NCI-H345 (cell line): ENCODE data around the gene TRAPPC10.

ENCODE experiments used
- DNase-seq: peaks from one replicate; lab custom pipeline; 2025; lab: John Stamatoyannopoulos, UW

Gene TRAPPC10

GRCh38 chr21:43981871-43982210 is 30.3 kb upstream of the TRAPPC10 start:
- no peak for DNase-seq

- no peak for DNase-seq
These were observed 29.5 kb upstream of the TRAPPC10 start for GRCh38 chr21:43982489-43983078.

DNA sequence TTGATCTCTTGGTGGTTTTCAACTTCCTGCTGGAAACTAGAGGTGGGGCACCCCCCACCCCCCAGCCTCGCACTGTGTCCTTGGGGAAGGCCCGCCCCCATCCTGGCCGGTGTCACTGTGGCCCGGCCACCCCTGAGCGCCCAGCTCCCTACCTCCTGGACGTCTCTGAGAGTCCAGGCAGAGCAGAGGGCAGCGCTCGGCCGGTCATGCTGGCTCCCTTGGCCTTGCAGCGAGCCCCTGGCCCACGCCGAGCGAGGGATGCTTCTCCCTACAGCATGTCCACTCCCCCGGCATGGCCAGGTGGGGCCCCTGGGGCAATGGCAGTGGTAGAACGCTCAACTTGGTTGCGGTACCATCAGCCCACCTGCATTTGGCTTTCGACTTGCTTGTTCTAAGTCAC is 28.7 kb upstream of the TRAPPC10 start:
- DNase-seq = no peak

- no peak for DNase-seq
These were observed 28.2 kb upstream of the TRAPPC10 start for GRCh38 chr21:43983860-43984420.

DNA sequence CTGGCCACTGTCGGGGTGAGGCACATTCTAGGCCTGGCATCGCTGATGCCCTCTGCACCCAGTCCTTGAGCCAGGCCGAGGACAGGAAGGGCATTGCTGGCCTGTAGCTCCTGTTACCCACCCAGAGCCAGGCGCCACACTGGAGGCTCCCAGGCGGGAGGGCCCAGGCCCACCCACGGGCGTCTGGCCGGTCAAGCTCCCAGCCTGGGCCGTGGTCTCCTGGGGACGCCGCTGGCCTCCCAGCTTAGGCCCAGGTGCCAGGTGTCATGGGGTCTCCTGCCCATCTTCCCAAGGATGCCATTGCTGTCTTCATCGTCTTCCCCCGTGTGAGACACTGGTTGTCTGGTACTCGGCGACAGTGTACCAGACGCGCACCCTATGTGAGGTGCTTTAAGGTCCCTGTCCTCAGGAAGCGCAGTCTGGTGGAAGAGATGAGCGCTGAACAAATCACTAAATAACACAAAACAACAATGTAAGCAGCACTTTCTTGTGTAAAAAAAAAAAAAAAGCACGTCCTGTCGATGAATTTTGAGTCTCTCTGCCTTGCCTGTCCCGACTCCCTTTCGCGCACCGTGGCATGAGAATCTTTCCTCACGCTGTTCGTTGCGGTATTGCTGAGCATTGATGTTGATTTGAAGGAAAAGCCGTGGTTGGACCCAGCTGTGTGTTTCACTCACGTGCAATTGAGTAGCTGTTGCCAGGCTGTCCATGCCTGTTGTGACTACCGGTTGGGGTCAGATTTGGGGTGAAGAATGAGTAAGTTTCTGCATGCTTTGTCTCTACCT is 27.0 kb upstream of the TRAPPC10 start:
- no peak for DNase-seq

- DNase-seq = no peak
These were observed 26.3 kb upstream of the TRAPPC10 start for GRCh38 chr21:43985690-43986251.

DNA sequence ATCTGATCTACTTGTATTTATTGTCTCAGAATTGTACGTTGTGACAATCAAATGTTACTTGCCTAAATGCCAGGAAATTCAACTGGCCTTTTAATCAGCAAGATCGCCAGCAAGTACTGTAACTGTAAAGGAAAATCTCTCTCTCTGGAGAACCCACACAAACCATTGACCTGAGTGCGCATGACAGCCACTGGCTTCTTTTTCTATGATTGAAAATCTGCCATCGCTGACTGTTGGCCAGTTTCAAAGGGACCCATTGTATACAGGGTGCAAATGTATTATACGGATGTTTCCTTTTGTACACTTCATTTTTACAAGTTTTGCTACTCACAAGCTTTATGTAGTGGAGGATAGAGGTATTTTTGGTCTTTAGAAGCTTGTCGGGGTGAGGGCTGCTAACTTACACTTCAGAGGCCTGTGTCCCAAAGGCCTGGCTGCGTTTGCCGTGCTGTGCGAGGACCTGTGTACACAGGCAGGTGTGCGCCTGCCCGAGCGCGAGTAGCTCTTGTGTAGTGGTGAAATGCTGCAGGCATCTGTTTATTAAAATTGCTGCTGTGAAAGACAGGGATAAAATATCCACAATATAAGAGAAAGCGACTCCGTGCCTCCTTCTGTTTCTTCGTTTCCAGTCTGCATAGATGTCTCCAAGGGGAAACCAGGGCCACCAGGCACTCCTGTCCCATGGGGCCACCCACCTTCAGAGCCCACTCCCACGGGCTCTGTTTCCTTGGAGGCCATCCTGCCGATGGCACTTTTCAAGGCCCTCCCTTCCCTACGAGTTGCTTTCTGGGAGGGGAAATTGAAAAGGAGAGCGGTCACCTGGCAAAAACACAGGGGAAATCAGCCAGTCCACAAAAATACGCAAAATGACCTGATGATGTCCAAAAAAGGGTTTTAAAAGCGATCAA is 25.3 kb upstream of the TRAPPC10 start:
- DNase-seq = no peak

DNA sequence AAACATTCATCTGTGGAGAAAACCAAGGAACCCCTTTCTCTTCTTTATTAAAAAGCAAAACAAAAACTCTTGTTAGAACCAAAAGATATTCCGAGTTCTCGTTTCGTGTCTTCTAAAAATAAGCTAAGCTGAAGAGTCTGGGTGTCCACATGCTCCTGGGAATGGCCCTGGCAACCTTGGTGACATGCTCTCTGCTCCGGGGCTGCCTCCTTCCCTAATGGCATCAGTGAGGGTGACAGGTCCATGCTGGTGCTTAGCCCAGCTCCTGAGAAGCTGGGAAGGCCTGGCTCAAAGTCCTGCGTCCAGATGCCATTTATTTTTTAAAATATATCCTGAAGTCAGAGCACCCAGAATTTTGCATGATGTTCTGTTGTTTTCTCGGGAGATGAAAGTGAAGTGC is 24.6 kb upstream of the TRAPPC10 start:
- DNase-seq = no peak

DNA sequence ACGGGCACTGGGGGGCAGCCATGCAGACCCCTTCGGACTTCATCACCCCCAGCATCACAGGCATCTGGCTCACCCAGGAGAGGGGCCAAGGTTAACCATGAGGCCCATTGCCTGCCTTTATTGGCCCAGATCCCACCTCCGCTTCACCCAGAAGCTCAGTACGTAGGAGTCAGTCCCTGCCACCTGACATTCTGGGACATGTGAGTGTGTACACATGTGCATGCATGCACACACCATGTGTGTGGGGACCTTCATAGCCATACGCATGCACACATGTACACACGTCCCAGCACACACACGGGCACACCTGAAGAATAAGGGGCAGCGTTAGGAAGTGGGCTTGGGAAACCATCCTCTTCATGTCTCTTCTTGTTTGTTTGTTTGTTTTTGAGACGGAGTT is 24.1 kb upstream of the TRAPPC10 start:
- no peak for DNase-seq

- no peak for DNase-seq
These were observed 23.4 kb upstream of the TRAPPC10 start for GRCh38 chr21:43988506-43989230.

- no peak for DNase-seq
These were observed 22.7 kb upstream of the TRAPPC10 start for GRCh38 chr21:43989401-43989800.

DNA sequence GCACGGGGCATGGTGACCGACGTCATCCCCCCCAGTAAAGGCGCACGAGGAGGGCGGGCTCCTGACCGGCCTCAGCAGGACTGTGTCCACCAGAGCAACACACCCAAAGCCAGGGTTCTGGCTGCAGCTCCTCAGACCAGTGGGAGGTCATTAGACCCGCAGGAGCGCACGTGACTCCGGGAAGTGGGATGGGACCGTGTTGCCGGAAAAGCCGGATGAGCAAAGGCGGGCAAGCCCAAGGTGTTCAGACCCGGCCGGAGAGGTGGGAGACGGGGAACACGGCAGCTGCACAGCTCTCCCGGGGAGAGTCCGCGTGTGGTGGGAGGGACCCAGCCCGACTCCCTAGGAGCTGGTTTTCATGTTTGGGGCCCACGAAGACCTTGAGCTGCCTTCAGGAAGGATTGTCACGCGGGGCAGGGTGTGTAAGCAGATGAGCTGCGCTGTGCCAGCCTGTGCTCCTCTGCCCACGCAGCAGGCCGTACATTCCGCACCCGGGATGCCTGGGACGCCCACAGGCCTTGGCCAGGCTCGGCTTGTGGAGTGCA is 20.6 kb upstream of the TRAPPC10 start:
- no peak for DNase-seq

DNA sequence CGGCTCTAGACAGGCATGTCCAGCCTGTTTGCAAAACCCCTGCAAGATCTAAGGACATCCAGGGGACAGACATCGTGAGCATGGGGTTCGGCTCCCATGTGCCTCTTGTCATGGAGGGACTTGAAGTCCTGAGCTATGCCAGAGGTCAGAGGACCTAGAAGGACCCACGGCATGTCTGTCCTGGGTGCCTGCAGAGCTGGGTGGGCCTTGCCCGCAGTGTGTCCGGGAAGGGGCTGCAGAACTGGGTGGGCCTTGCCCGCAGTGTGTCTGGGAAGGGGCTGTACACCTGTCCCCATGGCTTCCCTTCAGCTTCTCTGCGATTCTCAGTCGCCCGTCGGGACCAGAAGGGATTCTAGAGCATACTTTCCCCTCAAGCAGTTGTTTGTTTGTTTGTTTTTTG is 20.0 kb upstream of the TRAPPC10 start:
- DNase-seq = no peak

DNA sequence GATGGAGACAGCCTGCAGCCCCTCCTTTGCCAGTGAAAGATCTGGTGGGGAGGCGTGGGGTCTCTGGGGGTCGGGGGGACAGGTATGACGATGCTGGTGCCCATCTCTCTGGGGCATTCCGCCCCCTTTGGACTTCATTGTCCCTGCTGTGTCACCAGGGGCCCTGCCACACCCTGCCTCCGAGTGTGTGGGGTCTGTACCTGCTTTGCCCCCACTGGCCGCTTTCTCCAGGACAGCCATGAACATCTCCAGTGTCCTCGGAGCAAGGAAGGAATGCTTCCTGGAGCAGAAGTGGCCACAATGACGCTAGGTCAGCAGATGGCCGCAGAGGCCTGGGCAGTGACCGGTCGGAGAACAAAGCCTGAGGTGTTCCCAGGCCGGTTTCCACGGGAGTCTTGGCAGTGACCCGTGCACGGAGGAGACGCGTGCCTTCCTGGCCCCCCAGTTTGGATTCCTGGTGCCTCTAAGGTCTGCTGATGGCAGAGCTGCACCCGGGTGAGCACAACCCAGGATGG is 18.6 kb upstream of the TRAPPC10 start:
- no peak for DNase-seq

DNA sequence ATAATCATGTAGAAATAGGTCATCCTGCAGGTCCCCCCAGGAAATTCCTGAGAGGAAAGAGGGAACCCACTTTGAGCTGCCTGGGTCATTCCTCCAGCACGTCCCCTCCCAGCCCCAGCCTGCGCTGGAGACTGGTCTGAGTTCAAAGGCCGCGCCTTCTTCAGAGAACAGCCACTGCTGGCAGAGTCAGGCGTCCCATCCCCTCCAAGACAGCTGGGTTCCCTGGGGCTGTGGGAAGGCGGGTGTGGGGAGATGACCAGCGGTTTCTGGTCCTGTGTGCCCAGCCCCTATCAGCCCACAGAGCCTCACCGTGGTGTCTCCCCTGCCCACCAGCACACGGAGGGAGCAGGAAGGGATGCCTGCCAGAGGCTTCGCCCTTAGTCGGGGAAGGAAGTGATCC is 18.0 kb upstream of the TRAPPC10 start:
- DNase-seq = no peak

- DNase-seq = no peak
These were observed 17.5 kb upstream of the TRAPPC10 start for GRCh38 chr21:43994646-43995045.

GRCh38 chr21:43995521-43996105 is 16.5 kb upstream of the TRAPPC10 start:
- no peak for DNase-seq

- no peak for DNase-seq
These were observed 14.1 kb upstream of the TRAPPC10 start for GRCh38 chr21:43997766-43998742.

- no peak for DNase-seq
These were observed 11.7 kb upstream of the TRAPPC10 start for GRCh38 chr21:44000360-44000759.
